Esophagus muscularis mucosa (tissue), 3 donors: ENCODE data around the gene DSCAML1.

ENCODE experiments used
- EP300 ChIP-seq: sonication (generic); formaldehyde crosslinking; IDR thresholded peaks from one replicate; pipeline ENCODE4 v1.6.1; 2017; ENCODE audit warnings: antibody characterized with exemption
- TF ChIP-seq, protein P1 (sequence below), 3 experiments: fragments of 200-600 bp in 2 of 3; fragments of 450-650 bp in 1 of 3; sonication (generic) in 2 of 3; IDR thresholded peaks; one replicate each; pipeline ENCODE4 v1.5.1; 2017 to 2019; ENCODE audit warnings: antibody characterized with exemption in 3 of 3, mild to moderate bottlenecking in 2 of 3, moderate library complexity in 1 of 3

DNA sequence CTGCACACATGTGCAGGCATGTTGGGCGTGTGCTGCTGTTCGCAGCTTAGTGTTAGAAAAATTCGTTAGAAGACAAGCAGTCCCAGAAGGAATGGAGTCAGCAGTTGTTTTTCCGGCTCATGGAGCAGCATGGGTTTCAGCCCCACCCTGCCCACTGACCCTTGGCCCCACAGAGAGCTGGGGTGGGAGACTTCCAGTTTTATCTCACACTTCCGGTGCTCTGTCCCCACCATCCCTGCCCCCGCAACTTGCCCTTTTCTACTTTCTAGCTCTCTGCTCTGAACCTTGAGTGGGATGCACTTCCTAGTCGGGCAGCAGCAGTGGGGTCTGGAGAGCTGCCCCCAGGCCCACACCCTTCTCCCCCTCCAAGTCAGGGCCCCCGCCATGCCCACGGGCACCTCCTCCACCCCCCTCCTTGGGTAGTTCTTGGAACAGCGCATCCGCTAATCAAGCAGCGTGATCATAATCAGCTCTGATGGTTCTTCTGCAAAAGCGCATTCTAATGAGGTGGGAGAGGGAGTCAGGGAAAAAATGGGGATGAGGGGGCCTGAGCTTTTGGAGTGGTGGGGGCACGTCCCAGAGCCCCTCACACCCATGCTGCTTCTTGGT, 285.0 kb downstream of the DSCAML1 start:
- no peak for TF ChIP-seq EP300
- TF ChIP-seq, protein P1, sequence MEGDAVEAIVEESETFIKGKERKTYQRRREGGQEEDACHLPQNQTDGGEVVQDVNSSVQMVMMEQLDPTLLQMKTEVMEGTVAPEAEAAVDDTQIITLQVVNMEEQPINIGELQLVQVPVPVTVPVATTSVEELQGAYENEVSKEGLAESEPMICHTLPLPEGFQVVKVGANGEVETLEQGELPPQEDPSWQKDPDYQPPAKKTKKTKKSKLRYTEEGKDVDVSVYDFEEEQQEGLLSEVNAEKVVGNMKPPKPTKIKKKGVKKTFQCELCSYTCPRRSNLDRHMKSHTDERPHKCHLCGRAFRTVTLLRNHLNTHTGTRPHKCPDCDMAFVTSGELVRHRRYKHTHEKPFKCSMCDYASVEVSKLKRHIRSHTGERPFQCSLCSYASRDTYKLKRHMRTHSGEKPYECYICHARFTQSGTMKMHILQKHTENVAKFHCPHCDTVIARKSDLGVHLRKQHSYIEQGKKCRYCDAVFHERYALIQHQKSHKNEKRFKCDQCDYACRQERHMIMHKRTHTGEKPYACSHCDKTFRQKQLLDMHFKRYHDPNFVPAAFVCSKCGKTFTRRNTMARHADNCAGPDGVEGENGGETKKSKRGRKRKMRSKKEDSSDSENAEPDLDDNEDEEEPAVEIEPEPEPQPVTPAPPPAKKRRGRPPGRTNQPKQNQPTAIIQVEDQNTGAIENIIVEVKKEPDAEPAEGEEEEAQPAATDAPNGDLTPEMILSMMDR (IDR thresholded peaks at IDR 0.05) = no peak
